Adrenal gland (tissue), 5 donors: ENCODE results near the gene LDLRAD2.

Experiments used
- POLR2A ChIP-seq, 2 donors: fragments of 450-650 bp; IDR thresholded peaks; one replicate each; pipeline ENCODE4 v1.6.1; 2017; ENCODE audit warnings: antibody characterized with exemption in 2 of 2, mild to moderate bottlenecking in 2 of 2, moderate library complexity in 1 of 2
- TF ChIP-seq, protein P1 (sequence below), 6 experiments: fragments of 450-650 bp in 4 of 6; fragments of 200-600 bp in 2 of 6; sonication (generic) in 1 of 6; IDR thresholded peaks; 1 replicate in 5 of 6; 2 replicates in 1 of 6; pipeline versions ENCODE4 v1.5.1 to v1.8.0; 2016 to 2021; ENCODE audit warnings: antibody characterized with exemption in 6 of 6, mild to moderate bottlenecking in 2 of 6, moderate library complexity in 1 of 6
- donor health status: DM: no; HTN: no; CAD: no.

DNA sequence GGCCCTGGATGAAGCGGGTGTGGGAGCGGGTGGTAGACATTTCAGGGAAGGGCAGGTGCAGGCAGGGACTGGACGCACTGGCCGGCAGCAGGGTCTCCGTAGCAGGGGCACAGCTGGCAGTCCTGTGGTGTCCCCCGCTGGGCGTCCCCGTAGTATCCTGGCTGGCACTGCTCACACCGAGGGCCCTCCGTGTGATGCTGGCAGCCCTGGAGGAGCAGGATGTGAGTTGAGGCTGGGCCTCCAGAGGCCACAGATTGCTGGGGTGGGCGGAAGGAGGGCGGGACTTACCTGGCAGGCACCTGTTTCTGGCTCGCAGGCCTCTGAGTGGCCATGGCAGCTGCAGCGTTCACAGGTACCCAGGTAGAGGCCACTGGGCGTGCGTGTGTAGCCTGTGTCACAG, 62.3 kb downstream of the LDLRAD2 start:
- TF ChIP-seq, protein P1, sequence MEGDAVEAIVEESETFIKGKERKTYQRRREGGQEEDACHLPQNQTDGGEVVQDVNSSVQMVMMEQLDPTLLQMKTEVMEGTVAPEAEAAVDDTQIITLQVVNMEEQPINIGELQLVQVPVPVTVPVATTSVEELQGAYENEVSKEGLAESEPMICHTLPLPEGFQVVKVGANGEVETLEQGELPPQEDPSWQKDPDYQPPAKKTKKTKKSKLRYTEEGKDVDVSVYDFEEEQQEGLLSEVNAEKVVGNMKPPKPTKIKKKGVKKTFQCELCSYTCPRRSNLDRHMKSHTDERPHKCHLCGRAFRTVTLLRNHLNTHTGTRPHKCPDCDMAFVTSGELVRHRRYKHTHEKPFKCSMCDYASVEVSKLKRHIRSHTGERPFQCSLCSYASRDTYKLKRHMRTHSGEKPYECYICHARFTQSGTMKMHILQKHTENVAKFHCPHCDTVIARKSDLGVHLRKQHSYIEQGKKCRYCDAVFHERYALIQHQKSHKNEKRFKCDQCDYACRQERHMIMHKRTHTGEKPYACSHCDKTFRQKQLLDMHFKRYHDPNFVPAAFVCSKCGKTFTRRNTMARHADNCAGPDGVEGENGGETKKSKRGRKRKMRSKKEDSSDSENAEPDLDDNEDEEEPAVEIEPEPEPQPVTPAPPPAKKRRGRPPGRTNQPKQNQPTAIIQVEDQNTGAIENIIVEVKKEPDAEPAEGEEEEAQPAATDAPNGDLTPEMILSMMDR (IDR thresholded peaks at IDR 0.05): no peak
- TF ChIP-seq POLR2A (IDR thresholded peaks at IDR 0.05): no peak
